HG02588 (cell line): ENCODE measurements around the gene KIF1C.

Source experiments
- ATAC-seq: cut with Tn5 transposase; IDR thresholded peaks from one replicate; pipeline ENCODE4 v1.9.1; 2021; ENCODE audit warnings: mild to moderate bottlenecking, moderate library complexity; ENCODE audit not compliant: unreplicated experiment

Gene KIF1C

DNA sequence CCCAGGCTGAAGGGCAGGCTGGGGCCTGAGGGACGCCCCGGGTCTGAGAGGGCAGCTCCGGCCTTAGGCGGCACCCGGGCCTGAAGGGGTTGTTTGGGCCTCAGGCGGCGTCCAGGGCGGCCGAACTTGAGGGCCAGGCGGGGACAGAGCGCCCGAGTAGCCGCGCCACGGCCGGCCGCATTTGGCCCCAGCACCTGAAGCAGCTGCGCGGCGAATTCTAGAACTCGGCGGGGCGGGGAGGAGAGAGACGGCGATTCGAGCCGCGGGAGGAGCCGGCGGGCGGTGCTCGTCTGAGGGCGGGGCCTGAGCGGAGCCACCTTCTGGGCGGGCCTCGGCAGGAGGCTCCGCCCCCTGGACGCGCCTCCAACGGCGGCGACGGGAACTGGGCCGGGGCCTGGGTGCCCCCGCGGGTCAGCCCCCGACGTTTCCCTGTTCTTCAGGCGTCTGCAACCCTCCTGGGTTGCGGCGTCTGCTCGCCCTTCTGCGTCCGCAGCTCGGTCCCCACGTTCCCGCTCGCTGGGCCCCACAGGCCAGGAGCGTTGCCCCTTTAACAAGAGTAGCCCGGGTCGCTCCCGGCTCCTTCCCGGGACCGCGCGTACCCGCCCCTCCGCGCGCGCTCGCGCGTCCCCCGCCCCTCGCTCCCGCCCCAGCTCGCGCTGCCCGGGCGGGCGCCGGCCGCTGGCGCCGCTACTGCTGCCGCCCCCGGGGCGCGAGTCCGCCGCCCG lies at the start of gene KIF1C, which contains the start of gene INCA1:
Gene KIF1C, plus strand, starts transcription at position 649 of the 725 bp plus-strand sequence. CDS start 2,297 bp downstream, outside the sequence.
Gene INCA1, minus strand, starts transcription at position 221 of the 725 bp plus-strand sequence. CDS start 3,085 bp downstream, outside the sequence.
- ATAC-seq: peak; percentile 78

DNA sequence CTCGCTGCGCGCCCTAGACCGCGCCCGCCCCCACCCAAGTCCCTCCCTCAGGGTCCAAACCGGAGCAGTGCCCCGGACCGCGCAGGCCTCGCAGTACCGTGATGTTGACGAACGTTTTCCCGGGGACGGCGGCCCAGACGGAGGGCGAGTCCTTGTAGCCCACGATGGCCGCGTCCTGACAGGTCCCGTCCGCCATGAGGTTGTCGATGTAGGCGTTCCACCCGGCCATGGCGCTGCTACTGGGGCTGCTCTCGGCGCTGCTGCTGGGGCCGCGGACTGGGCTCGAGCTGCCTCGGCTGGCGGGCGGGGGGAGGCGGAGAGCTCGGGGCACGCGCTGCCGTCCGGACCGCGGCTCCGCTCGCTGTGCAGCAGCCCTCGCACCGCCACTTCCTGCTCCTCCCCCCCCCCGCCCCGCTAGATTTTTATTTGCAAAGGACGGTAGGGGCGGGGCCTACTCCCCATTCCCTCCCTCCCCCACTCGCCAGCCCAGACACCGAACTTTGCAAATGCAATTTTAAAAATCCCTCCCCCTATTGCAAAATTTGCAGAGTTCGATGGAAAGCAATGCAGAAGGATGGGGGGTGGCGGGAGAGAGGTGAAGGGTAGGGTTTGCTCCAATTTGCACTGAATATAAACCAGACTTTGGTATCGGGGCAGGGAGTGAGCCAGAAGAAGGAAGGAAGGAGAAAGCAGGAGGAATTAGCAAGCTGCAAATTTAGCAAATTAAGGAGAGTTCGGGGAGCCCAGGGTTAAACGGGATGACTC lies 49.4 kb upstream of the KIF1C start, which contains the start of gene PFN1:
Gene PFN1, minus strand, starts transcription at position 365 of the 765 bp plus-strand sequence. Its CDS starts 136 bp downstream, at position 229.
- ATAC-seq: no peak

DNA sequence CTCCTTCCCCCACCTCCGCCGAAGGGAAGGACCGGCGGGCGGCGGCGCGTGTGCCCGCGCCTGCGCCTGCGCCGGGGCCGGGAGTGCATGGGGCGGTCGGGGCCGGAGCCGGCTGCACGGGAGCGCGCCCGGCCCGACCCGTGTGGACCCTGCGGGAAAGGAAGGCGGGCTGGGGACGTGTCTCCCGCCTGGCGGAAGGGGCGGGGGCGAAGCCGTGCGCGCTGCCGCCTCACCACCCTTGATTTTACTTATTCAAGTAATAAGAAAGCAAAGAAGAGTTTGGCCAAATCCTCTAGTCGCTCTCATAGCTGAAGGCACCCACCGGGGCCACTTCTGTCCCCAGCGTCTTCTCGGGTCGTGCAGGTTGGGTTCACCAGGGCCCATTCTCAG lies 48.8 kb upstream of the KIF1C start:
- ATAC-seq: peak; percentile 31

DNA sequence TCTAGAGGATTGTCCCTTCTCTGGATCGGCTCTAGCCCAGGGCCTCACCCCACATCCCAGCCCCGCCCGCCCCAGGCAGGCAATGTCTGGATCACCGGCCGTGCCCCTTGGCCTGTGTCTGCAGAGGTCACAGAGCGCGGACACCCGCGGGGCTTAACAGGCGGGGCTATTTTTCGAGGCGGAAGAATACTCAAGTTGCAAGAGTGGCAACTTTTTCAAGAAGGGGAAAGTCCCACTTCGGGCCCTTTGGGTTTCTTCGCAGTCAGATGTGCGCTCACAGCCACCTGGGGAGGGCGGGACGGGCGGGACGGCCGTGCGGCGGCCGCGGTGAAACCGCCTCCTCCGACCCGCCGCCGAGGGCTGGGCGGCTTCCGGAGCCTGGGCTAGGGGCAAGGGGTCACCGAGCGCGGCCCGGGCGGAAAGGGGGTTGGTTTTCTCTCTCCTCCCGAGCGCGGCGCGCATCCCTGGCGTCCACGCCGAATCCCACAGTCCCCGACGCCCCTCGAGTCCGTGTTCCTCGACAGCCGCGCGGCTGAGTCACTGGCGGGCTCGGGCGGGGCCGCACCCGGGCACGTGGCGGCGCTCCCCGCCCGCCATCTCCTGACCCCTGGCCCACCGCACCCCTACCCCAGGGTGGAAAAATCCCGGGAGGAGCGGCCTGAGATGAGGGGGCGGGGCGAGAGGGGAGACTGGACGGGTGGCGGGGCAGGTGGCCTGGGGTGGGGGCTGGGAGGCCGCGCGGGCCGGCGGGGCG lies 48.3 kb upstream of the KIF1C start:
- ATAC-seq: peak; percentile 19

- ATAC-seq: peak; percentile 2
These were observed 47.5 kb upstream of the KIF1C start for GRCh38 chr17:4950075-4950745.

GRCh38 chr17:4950746-4951204 lies 47.0 kb upstream of the KIF1C start, which contains the start of gene ENO3:
TSS of gene ENO3 (plus strand) at chr17:4951119. CDS start at chr17:4951830, 711 bp downstream.
- no peak for ATAC-seq

- ATAC-seq: no peak
These were observed 46.3 kb upstream of the KIF1C start for GRCh38 chr17:4951486-4951885.

- no peak for ATAC-seq
These were observed 44.2 kb upstream of the KIF1C start for GRCh38 chr17:4953451-4953961.

GRCh38 chr17:4955091-4955490 lies 42.7 kb upstream of the KIF1C start:
- ATAC-seq: no peak

- no peak for ATAC-seq
These were observed 41.2 kb upstream of the KIF1C start for GRCh38 chr17:4956493-4957061.

DNA sequence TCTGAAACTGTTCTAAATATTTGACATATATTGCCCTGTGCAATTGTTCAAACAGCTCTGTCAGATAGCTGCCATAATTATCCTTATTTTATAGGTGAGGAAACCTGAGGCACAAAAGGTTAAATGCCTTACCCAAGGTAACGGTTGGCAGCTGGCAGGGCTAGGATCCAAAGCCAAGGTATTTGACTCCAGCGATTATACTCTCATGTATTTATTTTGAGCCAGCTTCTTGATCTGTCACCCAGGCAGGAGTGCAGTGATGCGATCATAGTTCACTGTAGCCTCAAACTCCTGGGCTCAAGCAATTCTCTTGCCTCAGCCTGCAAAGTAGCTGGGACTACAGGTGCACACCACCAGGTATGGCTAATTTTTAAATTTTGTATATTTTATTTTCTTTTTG lies 39.6 kb upstream of the KIF1C start:
- ATAC-seq: no peak

GRCh38 chr17:4959261-4959965 lies 38.3 kb upstream of the KIF1C start:
- no peak for ATAC-seq

- no peak for ATAC-seq
These were observed 37.3 kb upstream of the KIF1C start for GRCh38 chr17:4960279-4960922.

GRCh38 chr17:4965311-4965986 lies 32.3 kb upstream of the KIF1C start:
- ATAC-seq: no peak

DNA sequence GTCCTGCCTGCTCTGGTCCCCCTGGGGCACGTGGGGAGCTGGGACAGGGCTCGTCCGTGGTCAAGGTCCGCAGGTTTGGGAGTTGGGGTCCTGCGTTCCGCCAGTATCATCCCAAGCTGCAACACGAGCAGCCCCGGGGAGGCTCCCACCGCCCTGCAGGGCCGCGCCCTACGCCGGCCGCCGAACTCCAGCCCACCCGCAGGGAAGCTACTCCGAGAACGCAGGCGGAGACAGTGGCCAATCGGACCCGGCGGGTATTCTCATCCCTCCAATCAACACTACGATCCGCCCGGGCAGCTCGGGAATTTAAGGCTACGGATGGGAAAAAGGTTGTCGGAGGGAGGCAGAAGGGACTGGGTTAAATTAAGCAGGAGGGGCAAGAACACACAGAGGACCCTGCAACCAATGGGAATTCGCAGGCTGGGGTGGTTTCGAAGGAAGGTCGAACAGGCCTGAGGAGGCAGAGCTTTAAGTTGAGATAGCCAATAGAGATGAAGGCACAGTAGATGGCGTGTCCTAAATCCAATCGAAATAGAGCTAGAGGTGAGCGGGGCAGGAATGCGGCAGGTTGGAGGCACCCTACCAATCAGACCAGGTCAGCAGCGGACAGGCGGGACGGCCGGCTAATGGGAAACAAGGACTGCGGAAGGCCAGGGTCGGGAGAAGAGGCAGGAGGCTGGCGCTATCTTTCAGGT lies 30.8 kb upstream of the KIF1C start:
- ATAC-seq: peak; percentile 70

GRCh38 chr17:4967539-4968485 lies 29.9 kb upstream of the KIF1C start, which contains the start of gene SPAG7:
TSS of gene SPAG7 (minus strand) at chr17:4967817. CDS start at chr17:4967804, 13 bp downstream.
- ATAC-seq: peak; percentile 55
